GM18873 (cell line): Measurements from ENCODE around the gene SLAIN1.
A peak's percentile ranks its signal among the peaks of the same experiment; 100 is the strongest.
"Not testable (repeated sequence)": the region's sequence is repeated elsewhere in the genome, so short reads cannot be mapped to it uniquely, and the experiment has no call there.

ENCODE experiments used
- ATAC-seq: cut with Tn5 transposase; IDR thresholded peaks from one replicate; pipeline ENCODE4 v1.9.1; 2021; ENCODE audit warnings: mild to moderate bottlenecking, moderate library complexity, moderate number of reproducible peaks; ENCODE audit not compliant: unreplicated experiment, low FRiP score

Gene SLAIN1

DNA sequence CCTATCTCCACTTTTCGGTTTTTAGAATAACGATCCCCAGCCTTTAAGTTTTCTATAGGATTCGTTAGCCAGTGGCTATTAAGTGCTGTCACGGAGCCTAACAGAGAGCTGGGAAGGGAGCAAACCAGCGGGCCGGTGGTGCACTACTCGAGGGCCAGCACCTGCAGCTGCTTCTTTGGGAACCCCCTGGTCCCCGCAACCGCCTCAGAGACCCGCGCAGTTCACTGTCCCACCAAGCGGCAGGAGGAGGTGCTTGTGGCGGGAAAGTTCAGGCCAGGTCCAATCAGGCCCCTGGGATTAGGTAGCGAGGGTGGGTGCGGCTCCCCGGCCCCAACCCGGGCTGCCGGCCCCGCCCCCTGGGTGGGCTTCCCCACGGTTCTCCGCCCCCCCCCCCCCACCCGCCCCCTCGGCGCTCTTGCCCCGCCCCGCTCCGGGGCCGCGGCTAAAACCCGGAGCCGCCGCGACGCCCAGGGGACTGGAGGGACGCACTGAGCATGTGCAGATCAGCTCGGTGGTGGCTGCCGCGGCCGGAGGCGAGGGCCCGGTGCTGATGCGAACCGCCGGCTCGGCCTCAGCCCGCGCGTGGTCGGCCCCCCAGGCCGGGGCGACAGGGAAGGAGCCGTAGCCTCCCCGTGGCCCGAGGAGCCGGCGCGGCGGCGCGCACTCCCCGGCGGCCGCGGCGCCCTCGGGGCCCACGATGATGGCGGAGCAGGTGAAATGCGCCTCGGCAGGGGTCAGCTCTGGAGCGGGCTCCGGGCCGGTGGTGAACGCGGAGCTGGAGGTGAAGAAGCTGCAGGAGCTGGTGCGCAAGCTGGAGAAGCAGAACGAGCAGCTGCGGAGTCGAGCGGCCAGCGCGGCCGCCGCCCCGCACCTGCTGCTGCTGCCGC is at the start of gene SLAIN1:
SLAIN1 (plus strand) TSS at position 471 of the 887 bp plus-strand sequence; CDS start at position 698, 227 bp downstream.
- ATAC-seq = peak; percentile 77

GRCh38 chr13:77650409-77650808 is 47.1 kb upstream of the SLAIN1 start:
- ATAC-seq = no peak

GRCh38 chr13:77653301-77653700 is 44.2 kb upstream of the SLAIN1 start:
- ATAC-seq = no peak

GRCh38 chr13:77660016-77660415 is 37.5 kb upstream of the SLAIN1 start:
- ATAC-seq = not testable (repeated sequence)

DNA sequence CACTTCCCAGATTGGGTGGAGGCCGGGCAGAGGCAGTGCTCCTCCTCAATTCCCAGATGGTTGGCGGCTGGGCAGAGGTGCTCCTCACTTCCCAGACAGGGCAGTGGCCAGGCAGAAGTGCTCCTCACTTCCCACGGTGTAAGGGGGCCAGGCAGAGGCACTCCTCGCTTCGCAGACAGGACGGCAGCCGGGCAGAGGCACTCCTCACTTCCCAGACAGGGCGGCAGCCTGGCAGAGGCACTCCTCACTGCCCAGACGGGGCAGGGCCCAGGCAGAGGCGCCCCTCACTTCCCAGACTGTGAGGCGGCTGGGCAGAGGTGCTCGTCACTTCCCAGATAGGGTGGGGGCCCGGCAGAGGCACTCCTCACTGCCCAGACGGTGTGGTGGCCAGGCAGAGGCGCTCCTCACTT is 36.6 kb upstream of the SLAIN1 start:
- no peak for ATAC-seq

GRCh38 chr13:77662301-77662700 is 35.2 kb upstream of the SLAIN1 start:
- ATAC-seq = not testable (repeated sequence)

DNA sequence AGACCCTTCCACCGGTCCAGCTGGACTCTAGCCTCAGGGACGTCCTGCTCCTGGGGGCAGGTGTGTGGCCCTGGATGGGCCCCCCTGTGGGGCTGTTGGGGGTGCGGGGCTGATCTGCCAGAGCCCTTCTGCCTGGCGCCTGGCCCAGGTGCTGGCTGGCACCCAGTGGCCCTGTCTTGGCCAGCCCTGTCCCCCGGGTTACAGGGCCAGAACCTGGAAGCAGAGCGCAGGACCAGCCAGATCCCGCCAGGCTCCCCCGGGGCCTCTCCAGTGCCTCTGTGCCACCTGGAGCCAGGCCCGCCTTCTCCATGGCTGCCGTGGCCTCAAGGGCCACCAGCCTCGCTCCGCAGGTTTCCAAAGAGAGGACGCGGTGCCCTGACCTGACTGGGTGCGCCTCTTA is 34.7 kb upstream of the SLAIN1 start:
- not testable (repeated sequence) for ATAC-seq

- ATAC-seq = no peak
Measured at GRCh38 chr13:77674852-77675251, 22.6 kb upstream of the SLAIN1 start.

- ATAC-seq = no peak
Measured at GRCh38 chr13:77678691-77679235, 18.7 kb upstream of the SLAIN1 start.

- no peak for ATAC-seq
Measured at GRCh38 chr13:77687799-77688198, 9.7 kb upstream of the SLAIN1 start.

DNA sequence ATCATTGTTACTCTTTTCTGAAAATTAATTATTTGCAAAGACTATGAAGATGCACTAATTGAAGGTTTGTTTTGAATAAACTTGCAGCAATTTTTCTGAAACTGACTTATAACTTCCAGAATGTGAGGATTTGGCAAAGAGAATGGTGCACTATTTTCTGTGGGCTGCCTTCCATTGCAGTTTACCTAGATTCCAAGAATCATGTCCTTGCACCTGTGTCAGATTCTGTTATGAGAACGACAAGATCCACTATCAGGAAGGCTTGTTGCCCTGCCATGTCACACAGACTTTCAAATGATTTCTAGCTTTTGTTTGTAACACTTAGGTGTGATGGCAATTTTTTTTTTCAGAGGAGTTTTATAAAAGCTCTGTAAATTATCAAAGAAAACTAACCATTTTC is 5.6 kb upstream of the SLAIN1 start:
- ATAC-seq = no peak

- no peak for ATAC-seq
Measured at GRCh38 chr13:77692746-77693448, 4.6 kb upstream of the SLAIN1 start.

DNA sequence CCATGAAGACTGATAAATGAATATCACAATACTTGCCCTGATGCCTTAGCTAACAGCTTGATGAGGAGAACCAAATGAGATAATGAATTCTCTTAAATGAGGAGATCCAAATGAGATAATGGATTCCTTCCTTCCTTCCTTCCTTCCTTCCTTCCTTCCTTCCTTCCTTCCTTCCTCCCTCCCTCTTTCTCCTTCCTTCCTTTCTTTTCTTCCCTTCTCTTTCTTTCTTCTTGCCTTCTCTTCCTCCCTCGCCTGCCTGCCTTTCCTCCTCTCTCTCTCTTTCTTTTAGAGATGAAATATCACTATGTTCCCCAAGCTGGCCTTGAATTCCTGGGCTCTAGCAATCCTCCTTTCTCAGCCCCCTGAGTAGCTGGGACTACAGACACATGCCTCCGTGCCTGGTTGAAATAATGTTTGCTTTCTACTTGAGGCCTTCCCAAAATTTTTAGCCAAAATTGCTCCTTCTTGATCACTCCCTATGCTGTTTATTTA is 4.0 kb upstream of the SLAIN1 start:
- no peak for ATAC-seq

GRCh38 chr13:77696006-77696878 is 1.2 kb upstream of the SLAIN1 start:
- no peak for ATAC-seq

- ATAC-seq = peak; percentile 2
Measured at GRCh38 chr13:77696879-77697216, 639 bp upstream of the SLAIN1 start.

- peak; percentile 27 for ATAC-seq
Measured at GRCh38 chr13:77698201-77699058, 943 bp downstream of the SLAIN1 start.

GRCh38 chr13:77699059-77699680 is 1.7 kb downstream of the SLAIN1 start:
- ATAC-seq = no peak

- ATAC-seq = no peak
Measured at GRCh38 chr13:77701305-77701704, 3.8 kb downstream of the SLAIN1 start.

DNA sequence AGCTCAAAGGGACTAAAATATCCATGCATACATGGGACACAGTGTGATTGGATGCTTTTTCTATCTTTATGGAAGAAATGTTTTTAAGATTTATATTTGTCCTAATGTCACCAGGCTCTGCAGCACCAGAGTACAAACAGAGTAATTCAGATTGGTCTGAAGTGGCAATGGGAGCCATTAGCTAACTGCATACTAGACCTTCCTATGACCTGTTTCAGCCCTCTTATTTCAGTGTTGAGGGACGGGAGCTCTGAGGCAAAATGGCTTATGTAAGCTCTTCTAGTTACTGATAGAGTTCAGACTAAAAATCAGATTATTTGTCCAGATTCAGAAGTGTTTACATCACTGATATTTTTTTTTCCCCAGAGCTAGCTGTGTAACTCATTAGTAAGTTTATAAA is 4.9 kb downstream of the SLAIN1 start:
- ATAC-seq = no peak
